ENCODE measurements around the gene KCNQ1.

The KCNQ1 gene

DNA sequence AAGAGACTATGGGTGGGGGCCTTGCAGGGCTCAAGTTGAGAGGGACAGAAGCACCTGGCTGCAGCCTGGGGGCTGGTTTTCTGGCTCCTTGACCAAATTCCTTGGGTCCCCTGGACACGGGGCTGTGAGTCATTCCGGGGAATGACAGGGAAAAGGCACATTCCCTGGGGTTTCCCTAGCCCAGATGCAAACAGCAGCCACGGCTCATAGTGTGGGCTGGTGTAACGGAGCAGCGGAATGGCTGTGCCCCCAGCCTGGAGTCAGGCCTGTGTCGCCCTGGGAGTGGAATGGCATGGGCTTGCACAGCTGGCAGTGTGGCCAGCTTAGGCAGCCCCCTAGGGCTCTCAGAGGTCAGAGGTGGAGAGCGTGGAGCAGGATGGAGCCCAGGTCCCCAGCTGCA, 332.6 kb downstream of the KCNQ1 start:
- H3K4me3 ChIP-seq (ENCODE audit: low read length), result no peak overlapping the region
- DNase-seq (ENCODE audit: low read depth, low spot score), result no peak

DNA sequence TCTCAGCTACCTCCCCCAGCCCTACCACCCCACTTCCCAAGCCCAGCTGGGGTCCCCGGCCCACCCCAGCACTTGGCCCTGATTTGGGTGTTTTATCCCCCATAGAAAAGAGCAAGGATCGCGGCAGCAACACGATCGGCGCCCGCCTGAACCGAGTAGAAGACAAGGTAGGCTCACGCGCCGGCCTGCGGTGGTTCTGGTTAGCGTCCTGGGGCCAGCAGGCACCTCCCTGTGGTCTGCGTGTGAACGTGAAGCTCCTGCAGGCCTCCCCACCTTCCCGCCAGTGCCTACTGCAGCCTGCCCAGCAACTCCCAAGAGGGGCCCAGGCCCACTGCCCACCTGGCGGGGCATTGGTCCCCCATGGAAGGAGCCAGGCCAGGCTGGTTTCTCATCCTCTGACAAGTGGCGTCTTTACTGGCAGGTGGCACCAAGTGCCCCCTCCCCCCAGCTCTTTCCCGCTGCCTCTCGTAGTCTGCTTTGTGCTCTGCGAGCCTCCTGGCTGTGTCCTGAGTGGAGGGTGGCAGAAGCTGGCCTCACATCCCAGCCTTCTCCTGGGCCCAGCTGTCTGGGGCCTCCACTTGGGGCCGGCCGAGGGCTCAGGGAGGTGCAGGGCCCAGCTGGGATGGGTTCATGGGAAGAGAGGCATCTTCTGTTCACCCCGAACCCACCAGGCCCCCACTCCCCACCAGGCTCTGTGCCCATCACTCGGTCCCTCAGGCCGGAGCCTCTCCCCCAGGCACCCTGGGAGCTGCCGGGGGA, 333.2 kb downstream of the KCNQ1 start:
- no peak overlapping the region for H3K4me3 ChIP-seq (ENCODE audit: low read length)
- DNase-seq (ENCODE audit: low read depth, low spot score), result no peak

DNA sequence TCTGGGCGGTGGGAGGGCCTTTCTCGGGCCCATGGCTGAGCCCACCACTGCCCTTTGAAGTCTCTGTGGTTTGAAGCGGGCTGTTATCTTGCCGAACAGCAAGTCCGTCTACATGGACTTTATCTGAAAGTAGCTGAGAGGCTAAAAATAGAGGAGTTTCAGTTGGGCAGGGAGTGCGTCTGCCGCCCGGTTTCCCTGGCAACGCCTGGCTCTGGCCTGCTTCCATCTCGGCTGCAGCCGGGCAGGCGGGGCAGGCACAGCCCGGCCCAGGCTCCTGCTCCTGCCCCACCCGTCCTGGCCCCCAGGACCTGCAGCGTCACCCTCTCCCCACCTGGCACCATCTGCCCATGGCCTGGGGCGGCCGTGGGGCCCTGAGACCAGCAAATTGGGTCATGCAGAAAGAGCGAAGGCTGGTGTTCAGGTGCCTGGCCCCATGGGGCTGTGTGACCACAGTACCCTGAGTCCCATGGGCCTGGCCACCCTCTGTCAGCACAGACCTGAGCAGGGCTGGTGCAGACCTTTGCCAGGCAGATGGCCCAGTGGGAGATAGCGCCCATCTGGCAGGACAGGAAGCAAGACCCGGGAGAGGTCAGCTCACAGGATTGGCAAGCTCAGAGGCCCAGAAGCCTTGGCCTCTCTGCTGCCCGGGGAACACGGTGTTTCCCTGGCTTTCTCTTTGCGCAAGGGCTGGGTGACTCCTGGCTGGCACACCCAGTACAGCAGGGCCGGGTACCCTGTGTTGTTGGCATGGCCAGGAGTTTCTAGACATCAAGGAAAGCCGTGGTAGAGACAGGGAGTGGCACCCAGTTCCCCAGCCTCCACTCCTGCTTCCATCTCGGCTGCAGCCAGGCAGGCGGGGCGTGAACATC, 334.1 kb downstream of the KCNQ1 start:
- no peak overlapping the region for H3K4me3 ChIP-seq (ENCODE audit: low read length)
- no peak for DNase-seq (ENCODE audit: low read depth, low spot score)

DNA sequence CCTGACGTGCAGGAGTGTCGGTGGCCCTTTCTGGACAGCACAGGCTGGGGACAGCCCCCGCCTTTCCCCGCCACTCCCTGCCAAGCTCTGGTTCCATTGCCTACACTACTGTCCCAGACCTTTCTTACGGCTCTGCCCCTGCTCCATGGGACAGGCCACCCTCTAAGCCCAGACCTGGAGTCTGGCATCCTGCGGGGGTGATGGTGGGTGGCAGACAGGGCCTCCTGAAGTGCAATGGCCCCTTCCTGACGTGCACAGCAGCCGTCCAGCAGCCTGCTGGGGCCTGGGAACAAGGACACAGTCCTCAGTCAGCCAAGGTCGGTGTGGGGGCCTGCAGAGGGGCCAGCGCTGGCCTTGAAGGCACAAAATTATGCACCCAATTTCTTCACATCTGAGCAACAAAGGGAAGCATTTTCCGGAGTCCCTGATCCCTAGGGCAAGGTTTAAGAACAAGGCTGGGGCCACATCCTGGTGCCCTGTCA, 334.7 kb downstream of the KCNQ1 start:
- no peak overlapping the region for H3K4me3 ChIP-seq (ENCODE audit: low read length)
- no peak for DNase-seq (ENCODE audit: low read depth, low spot score)

DNA sequence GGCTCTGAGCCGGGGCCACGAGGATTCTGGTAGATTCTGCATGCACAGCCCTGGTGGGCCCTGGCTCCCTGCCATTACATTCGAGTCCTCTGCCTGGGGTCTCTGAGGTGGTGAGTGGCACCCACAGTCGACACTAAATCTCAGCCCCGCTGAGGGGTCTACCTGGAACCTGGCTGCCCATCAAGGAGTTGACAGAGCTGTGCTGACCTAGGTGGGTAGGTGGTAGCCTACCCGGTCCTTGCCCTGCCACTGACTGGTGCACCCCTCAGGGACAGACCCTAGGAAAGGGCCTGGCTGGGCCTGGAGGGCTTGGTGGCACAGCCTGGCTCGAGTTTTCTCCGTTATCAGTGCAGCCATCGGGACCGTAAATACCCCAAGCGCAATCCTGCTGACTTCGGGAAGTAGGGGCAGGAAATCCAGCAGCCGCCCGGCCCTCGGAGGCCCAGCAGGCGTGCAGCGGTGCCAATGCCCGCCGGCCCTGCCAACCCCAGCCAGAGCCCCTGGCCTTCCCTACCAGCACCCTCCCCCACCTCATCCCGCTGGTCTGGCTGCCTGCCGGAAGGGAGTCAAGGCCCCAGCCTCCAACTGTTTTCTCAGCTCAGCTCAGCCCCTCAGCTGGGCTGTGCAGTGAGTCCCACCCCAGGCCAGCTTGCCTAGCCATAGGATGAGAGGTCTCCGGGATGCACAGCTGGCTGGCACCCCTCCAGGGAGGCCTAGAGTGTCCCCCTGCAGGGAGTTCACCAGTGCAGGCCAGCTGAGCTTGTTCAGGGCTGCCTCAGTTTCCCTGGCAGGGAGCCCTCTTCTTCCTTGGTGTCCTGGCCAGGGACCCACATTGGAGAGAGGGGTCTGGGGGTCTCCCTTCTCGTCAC, 335.4 kb downstream of the KCNQ1 start:
- no peak overlapping the region for H3K4me3 ChIP-seq (ENCODE audit: low read length)
- no peak for DNase-seq (ENCODE audit: low read depth, low spot score)

DNA sequence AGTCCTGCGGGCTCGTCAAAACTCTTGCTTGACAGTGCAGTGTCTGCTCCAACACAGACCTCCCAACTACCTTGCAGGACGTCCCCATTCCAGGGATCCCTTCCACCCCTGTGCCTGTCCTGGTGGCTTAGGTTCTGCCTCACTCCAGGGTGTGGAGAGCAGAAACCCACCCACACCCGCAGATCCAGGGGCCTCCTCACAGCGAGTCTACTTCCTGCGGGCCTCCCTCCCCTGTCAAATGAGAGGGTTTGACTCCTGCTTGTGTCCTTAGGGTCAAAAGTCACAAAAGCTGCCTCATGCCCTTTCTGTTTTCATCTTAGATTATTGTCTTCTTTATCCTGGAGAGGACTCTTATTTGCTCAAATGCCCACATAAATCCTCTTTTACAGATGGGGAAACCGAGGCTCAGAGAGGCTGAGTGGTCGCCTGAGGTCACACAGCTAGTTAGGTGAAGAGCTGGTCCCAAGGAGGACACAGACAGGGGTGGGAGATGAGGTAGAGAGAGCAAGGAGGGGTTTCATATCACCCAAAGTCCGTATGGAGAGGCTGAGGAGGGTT, 336.1 kb downstream of the KCNQ1 start:
- no peak for DNase-seq (ENCODE audit: low read depth, low spot score)
- H3K4me3 ChIP-seq (ENCODE audit: low read length), result no peak overlapping the region

DNA sequence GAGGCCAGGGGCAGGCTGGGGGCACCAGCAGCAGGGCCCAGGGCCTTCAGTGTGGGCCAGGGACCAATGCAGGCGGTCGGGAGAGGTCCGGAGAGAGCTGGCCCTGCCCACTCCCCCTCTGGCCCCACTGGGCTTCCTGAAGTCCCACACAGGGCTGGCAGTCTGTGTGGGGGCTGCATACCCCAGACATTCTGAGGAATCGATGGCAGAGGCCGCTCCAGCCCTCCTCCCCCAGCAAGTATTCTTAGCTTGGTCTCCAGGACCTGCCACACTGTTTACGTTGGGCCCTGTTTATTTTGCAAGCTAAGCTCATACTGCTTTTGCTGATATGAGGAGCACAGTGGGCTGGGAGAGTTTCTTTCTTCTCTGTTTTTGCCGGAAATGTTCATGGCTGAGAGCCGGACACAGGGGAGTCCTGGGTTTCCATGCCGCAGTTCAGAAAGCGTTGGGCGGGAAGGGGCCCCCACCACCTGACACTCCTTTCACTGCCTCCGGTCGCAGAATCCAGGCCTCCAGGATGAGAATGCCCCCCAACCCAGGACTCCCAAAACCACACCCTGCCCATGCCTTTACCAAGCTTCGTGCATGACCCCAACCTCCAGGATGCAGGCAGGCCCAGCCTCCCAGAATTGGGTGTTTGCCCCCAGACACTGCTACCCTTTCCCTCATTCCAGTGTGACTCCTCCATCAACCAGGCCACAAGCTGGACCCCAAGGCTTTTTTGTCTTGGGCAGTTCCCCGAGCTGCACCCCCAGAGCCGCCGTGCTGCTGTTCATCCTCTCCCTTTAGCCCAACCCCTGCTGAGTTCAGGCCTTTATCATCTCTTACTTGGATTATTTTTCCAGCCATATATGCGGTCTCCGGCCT, 336.8 kb downstream of the KCNQ1 start:
- no peak overlapping the region for H3K4me3 ChIP-seq (ENCODE audit: low read length)
- DNase-seq (ENCODE audit: low read depth, low spot score), result no peak

DNA sequence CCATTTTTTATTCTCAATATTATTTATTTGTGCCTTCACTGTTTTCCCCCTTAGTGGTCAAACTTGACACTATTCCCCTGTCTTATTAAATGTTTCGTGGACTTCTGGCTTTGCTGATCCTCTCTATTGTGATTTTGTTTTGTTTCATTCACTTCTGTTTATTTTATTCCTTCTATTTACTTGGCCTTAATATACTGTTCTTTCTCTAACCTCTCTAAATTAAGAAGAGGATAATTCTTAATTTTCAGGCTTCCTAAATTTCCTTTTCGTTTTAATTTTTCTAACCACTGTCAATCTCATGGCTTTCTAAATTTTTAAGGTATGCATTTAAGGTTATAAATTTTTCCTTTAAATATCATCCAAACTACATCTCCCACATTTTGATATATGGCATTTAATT, 338.0 kb downstream of the KCNQ1 start:
- no peak for DNase-seq (ENCODE audit: low read depth, low spot score)
- no peak overlapping the region for H3K4me3 ChIP-seq (ENCODE audit: low read length)

DNA sequence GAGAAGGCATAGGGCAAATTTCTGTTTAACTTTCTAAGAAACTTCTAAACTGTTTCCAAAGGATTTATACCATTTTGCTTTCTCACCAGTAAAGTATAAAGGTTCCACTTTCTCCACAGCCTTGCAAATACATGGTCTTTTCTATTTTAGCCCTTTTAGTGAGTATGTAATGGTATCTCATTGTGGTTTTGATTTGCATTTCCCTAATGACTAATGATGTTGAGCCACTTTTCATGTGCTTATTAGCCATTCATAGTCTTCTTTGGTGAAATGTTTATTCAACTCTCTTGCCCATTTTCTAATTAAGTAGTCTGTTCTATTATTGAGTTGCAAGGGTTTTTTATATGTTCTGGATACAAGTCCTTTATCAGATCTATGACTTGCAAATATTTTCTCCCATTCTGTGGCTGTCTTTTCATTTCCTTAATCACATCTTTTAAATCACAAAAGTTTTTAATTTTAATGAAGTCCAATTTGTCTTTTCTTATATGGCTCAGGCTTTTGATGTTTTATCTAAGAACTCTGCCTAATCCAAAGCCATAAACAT, 338.8 kb downstream of the KCNQ1 start:
- H3K4me3 ChIP-seq (ENCODE audit: low read length), result no peak overlapping the region
- no peak for DNase-seq (ENCODE audit: low read depth, low spot score)

DNA sequence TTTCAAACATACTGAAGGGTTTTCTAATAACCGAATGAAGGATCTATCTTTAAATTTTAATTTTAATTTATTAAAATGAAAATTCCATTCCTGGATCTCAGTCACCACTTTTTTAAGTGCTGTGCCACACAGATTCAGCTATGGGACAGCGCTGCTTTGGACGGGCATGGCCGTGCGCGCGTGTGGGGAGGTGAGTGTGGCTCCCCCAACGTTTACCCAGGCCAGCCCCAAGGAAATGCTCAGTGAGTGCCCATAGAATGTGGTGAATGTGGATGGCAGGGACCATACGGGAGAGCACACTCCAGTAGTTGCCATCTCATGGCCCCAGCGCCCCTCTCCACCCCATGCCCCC, 343.0 kb downstream of the KCNQ1 start:
- no peak overlapping the region for H3K4me3 ChIP-seq (ENCODE audit: low read length)
- no peak for DNase-seq (ENCODE audit: low read depth, low spot score)

DNA sequence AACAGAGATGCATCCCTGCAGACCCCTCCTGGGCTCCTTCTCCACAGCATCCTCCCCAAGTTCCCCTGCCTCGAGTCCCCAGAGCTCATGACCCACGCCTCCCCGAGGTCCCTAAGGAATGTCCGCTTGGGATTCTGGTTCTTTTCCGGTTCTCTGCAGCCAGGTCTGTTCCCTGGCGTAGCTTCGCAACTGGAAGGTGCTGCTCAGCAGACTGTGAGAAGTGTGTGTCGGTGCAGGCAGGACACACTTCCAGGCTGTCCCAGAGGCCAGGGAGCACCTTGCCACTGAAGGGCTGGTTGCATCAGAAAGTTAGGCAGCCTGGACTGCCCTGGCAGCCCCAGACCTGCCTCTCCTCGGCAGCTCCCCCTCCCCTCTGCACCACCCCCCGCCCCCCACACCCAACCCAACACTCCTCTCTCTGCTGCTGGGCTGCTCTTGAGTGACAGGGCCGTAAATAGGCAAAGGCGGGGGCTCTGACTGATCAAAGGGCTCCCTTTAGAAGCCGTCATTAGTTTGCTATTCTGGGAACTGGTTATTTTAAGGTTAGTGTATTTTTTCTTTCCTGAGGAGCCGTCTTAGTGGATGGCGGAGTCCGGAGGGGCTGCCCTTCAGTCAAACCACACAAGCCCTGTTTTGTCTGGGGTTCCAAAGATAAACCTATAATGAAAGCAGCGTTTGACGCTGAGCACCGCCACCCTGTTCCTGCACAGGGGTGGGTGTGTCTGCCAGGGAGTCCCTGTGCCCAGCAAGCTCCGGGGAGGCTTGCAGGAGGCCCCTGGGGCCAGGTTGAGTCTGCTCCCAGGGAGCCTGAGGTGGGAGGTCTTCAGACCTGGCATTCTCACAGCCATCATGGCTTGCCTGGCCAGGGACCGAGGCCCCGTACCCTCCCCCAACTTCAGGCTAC, 343.6 kb downstream of the KCNQ1 start:
- no peak for DNase-seq (ENCODE audit: low read depth, low spot score)
- no peak overlapping the region for H3K4me3 ChIP-seq (ENCODE audit: low read length)

DNA sequence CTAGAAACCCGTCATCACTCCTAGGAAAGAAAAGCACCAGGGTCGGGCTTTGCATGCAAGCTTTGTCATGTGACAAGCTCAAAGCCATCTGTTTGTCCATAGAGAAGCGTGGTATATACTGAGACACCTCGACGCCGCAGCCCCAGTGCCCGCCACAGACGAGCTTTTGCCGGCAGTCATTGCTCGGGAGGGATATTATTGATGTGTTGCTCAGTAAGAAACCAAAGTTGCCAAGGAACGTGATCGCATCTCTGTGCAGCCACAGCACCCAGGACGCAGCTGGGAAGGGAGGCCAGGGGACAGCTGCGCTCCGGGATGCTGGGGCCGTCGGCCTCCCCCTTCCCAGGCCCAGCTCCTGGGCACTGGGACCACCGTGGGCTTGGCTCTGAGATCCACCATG, 344.5 kb downstream of the KCNQ1 start:
- no peak overlapping the region for H3K4me3 ChIP-seq (ENCODE audit: low read length)
- no peak for DNase-seq (ENCODE audit: low read depth, low spot score)

DNA sequence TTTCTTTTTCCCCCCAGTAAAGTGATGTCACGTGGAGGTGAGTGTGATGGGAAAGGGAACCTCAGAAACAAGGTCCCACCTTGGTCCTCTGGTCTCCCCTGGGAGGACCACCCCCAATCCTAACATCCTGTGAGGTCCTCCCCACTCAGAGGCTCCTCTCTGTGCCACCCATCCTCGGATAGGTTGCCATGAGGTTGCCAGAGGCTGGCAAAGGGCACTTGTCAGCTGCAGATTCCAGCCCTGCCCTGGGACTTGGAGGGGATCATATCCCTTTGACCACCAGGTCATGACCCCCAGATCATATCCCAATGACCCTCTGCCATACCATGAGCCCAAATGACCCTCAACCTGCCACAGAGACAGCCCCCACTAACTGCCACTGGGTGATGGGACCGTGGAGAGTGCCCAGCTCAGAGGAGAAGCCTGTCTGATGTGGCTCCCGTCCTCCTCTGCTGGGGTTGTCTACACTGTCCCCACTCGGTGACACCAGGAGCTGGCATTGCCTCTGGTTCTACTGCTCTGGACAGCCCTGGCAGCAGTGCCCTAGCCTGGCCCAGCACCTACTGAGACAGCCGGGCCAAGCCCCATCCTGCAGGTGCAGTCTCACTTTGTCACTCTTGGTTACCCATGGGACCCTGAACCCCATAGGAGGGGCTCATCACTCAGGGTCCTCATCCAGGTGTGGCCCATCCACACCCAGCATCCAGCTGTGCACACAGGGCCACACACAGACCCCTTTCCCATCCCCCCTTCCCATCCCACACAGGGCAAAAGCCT, 345.2 kb downstream of the KCNQ1 start:
- no peak overlapping the region for H3K4me3 ChIP-seq (ENCODE audit: low read length)
- no peak for DNase-seq (ENCODE audit: low read depth, low spot score)

DNA sequence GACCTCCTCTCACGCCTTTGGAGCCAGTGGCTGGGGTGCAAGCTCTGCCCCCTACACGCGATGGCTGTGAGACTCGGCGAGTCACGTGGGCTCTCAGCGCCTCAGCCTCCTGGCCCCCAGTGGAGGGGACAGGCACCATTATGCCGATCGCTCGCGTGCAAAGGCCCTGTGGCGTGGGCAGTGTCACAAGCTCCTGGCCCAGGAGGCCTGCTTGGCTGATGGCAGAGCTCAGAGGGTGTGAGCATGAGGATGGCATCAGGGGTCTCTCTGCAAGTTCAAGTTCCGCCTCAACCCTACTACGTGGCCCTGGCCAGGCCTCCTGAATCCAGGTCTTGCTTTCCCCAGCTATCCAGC, 345.7 kb downstream of the KCNQ1 start:
- DNase-seq (ENCODE audit: low read depth, low spot score), result no peak
- H3K4me3 ChIP-seq (ENCODE audit: low read length), result no peak overlapping the region

DNA sequence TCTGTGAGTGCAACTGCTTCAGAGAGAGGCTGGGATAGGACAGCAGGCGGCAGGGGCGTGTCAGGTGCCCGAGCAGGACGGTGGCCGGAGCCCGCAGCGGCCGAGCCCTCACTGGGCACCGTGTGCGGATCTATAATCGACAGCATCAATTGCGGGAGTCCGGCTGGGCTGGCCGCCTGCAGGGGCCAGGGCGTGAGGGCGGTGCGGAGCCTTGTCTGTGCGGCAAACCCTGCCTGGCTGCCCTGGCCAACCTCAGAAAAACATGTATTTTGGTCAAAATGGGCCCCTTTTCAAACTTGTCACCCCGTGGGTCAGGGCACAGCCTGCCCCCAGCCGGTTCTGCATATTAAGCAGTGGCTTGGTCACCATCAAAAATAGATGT, 346.3 kb downstream of the KCNQ1 start:
- H3K4me3 ChIP-seq (ENCODE audit: low read length), result no peak overlapping the region
- no peak for DNase-seq (ENCODE audit: low read depth, low spot score)

DNA sequence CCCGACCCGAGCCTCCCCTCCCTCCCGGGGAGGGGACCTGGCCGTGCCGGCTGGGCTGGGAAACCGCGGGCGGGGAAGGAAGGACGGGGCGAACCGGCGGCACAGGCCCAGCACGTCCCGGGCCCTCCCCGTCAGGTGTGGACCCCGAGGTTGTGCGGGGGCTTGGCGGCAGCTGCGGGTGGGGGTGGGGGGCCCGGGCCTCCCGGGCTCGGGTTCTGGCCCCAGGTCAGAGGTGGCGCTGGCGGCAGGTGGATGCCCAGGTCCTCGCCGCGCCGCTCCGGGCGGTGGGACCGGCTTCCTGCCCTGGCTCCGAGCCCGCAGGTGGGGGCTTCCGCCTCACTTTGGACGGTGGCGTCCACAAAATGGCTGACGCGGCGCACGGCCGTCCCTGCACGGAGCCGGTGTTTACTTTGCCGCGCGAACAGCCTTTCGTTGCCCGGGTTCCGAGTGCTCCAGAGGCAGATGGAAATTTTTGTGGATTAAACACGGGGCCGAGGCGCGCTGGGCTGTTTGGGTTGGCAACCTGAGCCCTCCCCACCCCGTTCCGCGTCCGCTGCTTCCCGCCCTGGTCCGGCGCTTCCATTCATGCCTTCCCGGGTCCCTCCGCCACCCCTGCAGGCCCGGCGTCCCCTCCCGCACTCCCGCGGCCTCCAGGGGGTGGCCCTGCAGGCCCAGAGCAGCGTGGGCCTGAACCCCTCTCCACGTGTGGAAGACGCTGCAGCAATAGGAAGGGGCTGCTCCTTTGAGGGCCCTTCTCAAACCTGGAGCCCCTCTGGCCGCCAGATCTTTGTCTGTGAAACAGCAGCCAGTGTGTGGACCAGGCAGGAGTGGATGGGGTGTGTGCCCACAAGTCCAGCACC, 346.9 kb downstream of the KCNQ1 start:
- H3K4me3 ChIP-seq (ENCODE audit: low read length), result no peak overlapping the region

More for the DNA sequence above, 346.9 kb downstream of the KCNQ1 start:
- DNase-seq (ENCODE audit: low read depth, low spot score), result no peak
